Measurements from ENCODE around the gene HSD17B14. TPM values are rescaled to one million over a fixed set of nuclear protein-coding genes. Genes with fewer than 3 reads are reported as not detected.
A peak's percentile ranks its signal among the peaks of the same experiment; 100 is the strongest.

The HSD17B14 gene
- total and polyA plus RNA-seq, 2 of the 8 experiments (the other 6 are each of a cell fraction or from before 2014, with no cell fraction given), result 8.4 to 25.5 TPM

DNA sequence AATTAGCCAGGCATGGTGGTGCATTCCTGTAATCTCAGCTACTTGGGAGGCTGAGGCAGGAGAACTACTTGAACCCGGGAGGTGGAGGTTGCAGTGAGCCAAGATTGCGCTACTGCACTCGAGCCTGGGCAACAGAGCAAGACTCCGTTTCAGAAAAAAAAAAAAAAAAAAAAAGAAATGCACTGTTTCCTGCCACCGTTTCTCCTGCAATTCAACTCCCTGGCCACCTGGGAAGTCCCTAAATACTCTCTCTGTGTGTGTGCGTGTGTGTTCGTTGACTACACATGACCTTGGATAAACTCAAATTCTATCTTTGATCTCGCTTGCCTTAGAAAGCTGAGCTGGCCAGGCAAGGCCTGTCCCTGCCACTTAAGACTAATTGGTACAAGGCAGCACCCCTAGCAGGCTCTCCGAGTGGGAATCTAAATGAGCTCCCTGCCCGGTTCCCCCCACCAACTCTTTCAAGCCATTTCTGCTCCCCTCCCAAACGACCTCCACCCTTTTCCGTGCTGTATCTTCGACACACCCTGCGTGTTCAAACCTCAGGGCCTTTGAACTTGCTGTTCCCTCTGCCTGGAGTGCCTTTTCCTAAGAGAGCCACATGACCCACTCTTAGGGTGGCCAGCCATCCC lies 20.3 kb downstream of the HSD17B14 start:
- Histone ChIP-seq H2BK120ac (replicated peaks; ENCODE audit: low read depth, low read length) (no peak overlapping the region), H3K27ac (ENCODE audit: low read depth, low read length) (no peak overlapping the region), H4K8ac (ENCODE audit: extremely low read depth, insufficient read depth, low read length) (no peak overlapping the region), H3K9ac (replicated peaks in 1 of 4; ENCODE audit: extremely low read depth in 1 of 4, low read depth in 3 of 4, low read length in 3 of 4) (no peak overlapping the region), H3K27me3 (replicated peaks in 1 of 4; ENCODE audit: control insufficient read depth in 3 of 4, extremely low read depth in 1 of 4, insufficient read depth in 3 of 4, low read length in 3 of 4) (no peaks in the 10 kb centered on the region), H3K4me2 (ENCODE audit: insufficient read depth in 1 of 2, low read depth in 2 of 2, low read length in 2 of 2) (no peak overlapping the region), H2AFZ (ENCODE audit: low read length) (no peak overlapping the region), H2BK20ac (ENCODE audit: low read length) (no peak overlapping the region), H3K23ac (ENCODE audit: insufficient read length) (no peak overlapping the region), H3K36me3 (ENCODE audit: control insufficient read depth in 2 of 4, insufficient read depth in 4 of 4, low read length in 3 of 4) (no peaks in the 10 kb centered on the region), H3K56ac (replicated peaks; ENCODE audit: insufficient read length, low read depth, low read length) (no peak overlapping the region), H4K91ac (replicated peaks; ENCODE audit: insufficient read length, low read length) (no peak overlapping the region), H3K4me3 (ENCODE audit: extremely low read depth in 1 of 4, insufficient read depth in 2 of 4, low read depth in 3 of 4, low read length in 4 of 4) (no peak overlapping the region), H2BK12ac (ENCODE audit: low read depth, low read length) (no peak overlapping the region), H3K4me1 (replicated peaks in 1 of 4; ENCODE audit: control insufficient read depth in 3 of 4, insufficient read depth in 4 of 4, low read length in 3 of 4) (peaks cover 3 to 8% (median 5%) of the 10 kb centered on the region in 4 experiments), H4K20me1 (replicated peaks in 1 of 2; ENCODE audit: control insufficient read depth in 1 of 2, insufficient read depth in 2 of 2, low read length in 2 of 2) (no peaks in the 10 kb centered on the region), H3K79me2 (ENCODE audit: control insufficient read depth in 1 of 2, insufficient read depth in 2 of 2, low read length in 2 of 2) (no peaks in the 10 kb centered on the region), H3K18ac (ENCODE audit: extremely low read depth, low read length) (no peak overlapping the region; the same call in 1 of the 2 replicates), H3K23me2 (ENCODE audit: low read depth, low read length) (peaks cover 4% of the 10 kb centered on the region; the same call in 1 of the 2 replicates), H4K5ac (ENCODE audit: insufficient read length, low read depth, low read length) (no peak overlapping the region), H2BK5ac (ENCODE audit: low read depth, low read length) (no peak overlapping the region), H3K9me3 (ENCODE audit: insufficient read depth in 2 of 2, low read depth in 1 of 2, low read length in 1 of 2) (no peaks in the 10 kb centered on the region), H3K79me1 (ENCODE audit: low read depth, low read length) (no peaks in the 10 kb centered on the region), H3K14ac (ENCODE audit: insufficient read length) (no peak overlapping the region), H3K4ac (replicated peaks; ENCODE audit: insufficient read length, low read depth, low read length) (no peak overlapping the region), H2AK5ac (ENCODE audit: low read depth, low read length) (0 out of 2 replicates have a peak overlapping the region, but pooled peaks have one; percentile 75), H2BK15ac (ENCODE audit: low read length) (no peak overlapping the region)
- FAIRE-seq (no peak), DNase-seq (ENCODE audit: low read depth in 1 of 2, low spot score in 2 of 2) (no peak)
- ChIA-PET CTCF (ENCODE audit: partially characterized antibody) (interaction anchor here (0.9 to 13.8 kb wide), 8 partner anchors 9 to 170 kb away, joined by 3 to 285 read pairs (median 4); partner anchors contain the start of gene CA11), POLR2A (ENCODE audit: partially characterized antibody) (interaction anchor here (0.9 to 1.2 kb wide), 5 partner anchors 10 to 148 kb away, joined by 3 read pairs; no protein-coding TSS in a partner anchor)
- 80% methylated on average over 12 of the region's 14 CpGs; no CpG with 5 or more reads in 1 of the 2 experiments for WGBS, 2 experiments (ENCODE audit: extremely low coverage in 1 of 2, insufficient coverage in 1 of 2, insufficient read length in 1 of 2, insufficient replicate concordance in 2 of 2, low coverage in 1 of 2, low lambda C conversion rate in 2 of 2, missing lambda C conversion rate in 1 of 2)
- TF ChIP-seq YY1 (IDR thresholded peaks at IDR 0.05; ENCODE audit: low read depth, low read length) (no peak), RBBP5 (IDR thresholded peaks at IDR 0.05; ENCODE audit: borderline replicate concordance, low read depth, low read length) (no peak), CEBPB (IDR thresholded peaks at IDR 0.05; ENCODE audit: low read depth, low read length) (no peak), CTBP2 (IDR thresholded peaks at IDR 0.05; ENCODE audit: borderline replicate concordance, insufficient read depth, insufficient read length, low read length) (no peak), CBX5 (IDR thresholded peaks at IDR 0.05; ENCODE audit: low read depth, low read length) (no peak), TAF1 (IDR thresholded peaks at IDR 0.05; ENCODE audit: low read depth, low read length) (no peak), SRF (IDR thresholded peaks at IDR 0.05; ENCODE audit: low read depth, low read length) (no peak), SUZ12 (IDR thresholded peaks at IDR 0.05; ENCODE audit: low read length) (no peak), SIRT6 (IDR thresholded peaks at IDR 0.05; ENCODE audit: low read length) (no peak), CHD1 (IDR thresholded peaks at IDR 0.05; ENCODE audit: low read depth, low read length) (no peak), CREB1 (IDR thresholded peaks at IDR 0.05) (no peak)
- TF ChIP-seq, protein P1, sequence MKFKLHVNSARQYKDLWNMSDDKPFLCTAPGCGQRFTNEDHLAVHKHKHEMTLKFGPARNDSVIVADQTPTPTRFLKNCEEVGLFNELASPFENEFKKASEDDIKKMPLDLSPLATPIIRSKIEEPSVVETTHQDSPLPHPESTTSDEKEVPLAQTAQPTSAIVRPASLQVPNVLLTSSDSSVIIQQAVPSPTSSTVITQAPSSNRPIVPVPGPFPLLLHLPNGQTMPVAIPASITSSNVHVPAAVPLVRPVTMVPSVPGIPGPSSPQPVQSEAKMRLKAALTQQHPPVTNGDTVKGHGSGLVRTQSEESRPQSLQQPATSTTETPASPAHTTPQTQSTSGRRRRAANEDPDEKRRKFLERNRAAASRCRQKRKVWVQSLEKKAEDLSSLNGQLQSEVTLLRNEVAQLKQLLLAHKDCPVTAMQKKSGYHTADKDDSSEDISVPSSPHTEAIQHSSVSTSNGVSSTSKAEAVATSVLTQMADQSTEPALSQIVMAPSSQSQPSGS (IDR thresholded peaks at IDR 0.05; ENCODE audit: low read length), result no peak

All from H1 (cell line).